AG08396 (cell line): ENCODE results near the gene NFIL3.

Experiments
- DNase-seq: peaks from one replicate; pipeline ENCODE4 v3.0.0; 2012; ENCODE audit warnings: low spot score, mixed read lengths

Gene NFIL3

DNA sequence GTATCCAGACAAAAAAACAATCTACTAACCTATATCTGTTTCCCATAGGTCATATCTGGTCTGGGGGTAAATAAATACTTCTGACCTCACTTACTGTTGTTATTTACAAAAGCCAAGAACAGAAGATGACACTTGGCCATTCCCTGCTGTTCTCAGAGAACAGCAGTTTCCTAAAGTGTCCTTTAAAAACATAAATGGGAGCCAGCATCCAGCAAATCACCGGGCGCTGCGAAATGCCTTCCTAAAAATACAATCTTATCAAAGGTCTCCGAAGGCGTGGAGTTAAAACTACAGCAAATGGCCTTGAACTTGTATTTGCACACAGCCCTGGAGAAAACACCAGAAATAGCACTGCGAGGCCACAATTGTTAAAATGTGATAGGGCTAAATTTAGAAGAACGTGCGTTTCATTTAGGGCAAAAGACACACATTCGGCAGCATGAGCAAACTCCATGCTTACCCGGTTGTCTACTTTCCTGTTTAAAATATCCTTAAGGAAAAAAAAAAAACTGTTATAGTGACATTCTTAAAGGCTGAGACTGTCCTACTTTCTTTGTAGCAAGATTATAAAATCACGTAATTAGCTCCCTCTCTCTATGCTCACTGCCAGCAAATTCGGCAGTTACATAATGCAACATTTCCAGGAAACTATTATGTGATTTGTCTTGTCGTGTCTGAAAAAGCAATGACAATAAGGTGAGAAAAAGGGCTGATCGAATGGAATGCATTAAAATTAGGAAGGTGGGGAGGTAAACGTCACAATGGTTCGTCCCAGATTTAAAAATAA, 1.5 kb downstream of the NFIL3 start:
- peak; percentile 53 for DNase-seq

DNA sequence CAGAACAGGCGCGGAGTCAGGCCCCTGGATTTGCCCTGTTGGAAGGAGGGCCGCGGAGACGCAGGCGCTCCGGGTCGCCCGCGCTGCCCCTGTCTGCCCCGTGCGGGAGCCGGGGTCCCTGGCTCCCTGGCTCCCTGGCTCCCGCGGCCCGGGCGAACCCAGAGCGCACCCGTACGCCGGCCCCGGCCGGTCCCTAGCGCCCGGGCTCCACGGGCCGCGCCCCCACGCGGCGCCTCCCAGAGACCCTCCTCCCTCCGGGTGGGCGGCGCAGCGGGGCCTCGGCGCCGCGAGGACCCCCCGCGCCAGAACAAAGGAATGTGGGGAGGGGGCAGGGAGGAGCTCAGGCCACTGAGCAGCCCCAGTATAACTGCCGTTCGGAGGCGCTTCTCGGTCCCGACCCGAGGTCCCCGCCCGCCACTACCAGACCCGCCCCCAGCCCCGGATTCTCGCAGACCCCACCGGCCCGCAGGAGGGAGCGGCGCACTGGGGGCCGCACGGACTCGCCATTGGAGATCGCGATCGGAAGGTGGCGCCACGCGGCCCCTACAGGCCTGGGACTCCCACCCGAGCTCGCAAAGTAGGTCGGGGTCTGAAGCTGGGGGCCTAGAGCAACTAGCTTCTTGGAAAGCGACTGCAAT, 2.4 kb downstream of the NFIL3 start:
- DNase-seq: peak; percentile 70

GRCh38 chr9:91420501-91421127, 3.0 kb downstream of the NFIL3 start:
- DNase-seq: no peak

GRCh38 chr9:91419222-91420191, 4.1 kb downstream of the NFIL3 start:
- peak; percentile 85 for DNase-seq

GRCh38 chr9:91418215-91418610, 5.4 kb downstream of the NFIL3 start:
- no peak for DNase-seq

DNA sequence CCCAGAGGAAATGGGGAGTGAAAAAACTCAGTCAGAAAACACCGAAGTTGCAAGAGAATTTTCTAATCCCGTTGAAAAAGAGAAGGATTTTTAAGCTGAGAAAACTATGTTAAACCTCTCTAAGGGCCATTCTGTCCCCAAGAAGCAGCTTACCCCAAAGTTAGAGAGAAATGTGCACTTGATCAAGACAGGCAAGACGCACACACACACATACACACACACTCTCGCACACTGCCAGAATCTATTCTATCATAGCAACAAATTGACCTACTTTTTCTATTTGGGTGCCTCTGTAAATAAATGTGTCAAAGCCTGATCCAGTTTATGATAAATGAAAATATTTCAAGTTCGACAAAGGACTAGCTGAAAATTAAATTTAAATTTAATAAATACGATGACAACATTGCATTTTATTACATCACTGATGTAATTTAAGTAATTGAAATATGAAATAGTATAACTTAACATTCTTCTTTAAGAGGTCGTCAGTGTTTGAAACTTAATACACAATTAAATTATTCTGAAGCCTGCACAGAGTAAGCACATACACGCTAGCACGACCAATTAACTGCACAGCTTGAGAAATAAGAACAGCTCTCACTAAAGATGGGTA, 5.9 kb downstream of the NFIL3 start:
- no peak for DNase-seq

GRCh38 chr9:91416096-91416712, 7.4 kb downstream of the NFIL3 start:
- peak; percentile 32 for DNase-seq

- DNase-seq: no peak
Measured at GRCh38 chr9:91415290-91415689, 8.3 kb downstream of the NFIL3 start.

- no peak for DNase-seq
Measured at GRCh38 chr9:91412941-91413340, 10.7 kb downstream of the NFIL3 start.

- no peak for DNase-seq
Measured at GRCh38 chr9:91411096-91411771, 12.4 kb downstream of the NFIL3 start.

DNA sequence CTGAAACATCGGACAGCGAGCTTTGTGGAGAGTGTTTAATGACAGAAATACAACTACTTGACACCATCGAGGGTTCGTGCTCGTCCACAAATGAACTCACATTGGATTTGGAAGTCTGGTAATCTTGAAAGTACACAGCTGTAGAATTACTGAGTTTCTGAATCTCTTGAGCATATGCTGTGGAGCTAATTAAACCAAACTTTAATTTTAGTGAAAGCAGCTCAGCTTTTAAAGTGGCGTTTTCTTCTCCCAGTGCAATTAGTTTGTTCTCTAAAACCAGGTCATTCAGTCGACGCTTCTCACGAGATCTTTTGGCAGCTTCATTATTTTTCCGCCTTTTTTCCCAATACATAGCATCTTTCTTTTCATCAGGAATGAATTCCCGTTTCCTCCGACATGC, 13.5 kb downstream of the NFIL3 start:
- DNase-seq: no peak

DNA sequence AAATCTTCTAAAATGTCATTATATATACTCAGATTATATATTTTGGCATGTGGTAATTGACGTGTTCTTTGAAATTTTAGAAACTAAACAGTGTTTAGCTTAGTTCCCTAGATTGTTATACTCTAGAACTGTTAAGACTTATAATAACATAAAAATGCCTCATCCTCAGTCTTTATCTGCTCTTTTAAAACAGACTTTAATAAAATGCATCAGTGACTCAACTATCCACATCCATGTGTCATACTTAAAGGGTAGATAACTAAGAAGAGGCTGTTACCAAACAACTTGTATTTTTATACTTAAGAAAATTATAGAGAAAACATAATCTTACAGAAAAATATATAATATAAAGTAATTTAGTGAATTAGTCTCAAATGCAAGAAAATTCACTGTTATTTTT, 15.2 kb downstream of the NFIL3 start:
- DNase-seq: no peak

DNA sequence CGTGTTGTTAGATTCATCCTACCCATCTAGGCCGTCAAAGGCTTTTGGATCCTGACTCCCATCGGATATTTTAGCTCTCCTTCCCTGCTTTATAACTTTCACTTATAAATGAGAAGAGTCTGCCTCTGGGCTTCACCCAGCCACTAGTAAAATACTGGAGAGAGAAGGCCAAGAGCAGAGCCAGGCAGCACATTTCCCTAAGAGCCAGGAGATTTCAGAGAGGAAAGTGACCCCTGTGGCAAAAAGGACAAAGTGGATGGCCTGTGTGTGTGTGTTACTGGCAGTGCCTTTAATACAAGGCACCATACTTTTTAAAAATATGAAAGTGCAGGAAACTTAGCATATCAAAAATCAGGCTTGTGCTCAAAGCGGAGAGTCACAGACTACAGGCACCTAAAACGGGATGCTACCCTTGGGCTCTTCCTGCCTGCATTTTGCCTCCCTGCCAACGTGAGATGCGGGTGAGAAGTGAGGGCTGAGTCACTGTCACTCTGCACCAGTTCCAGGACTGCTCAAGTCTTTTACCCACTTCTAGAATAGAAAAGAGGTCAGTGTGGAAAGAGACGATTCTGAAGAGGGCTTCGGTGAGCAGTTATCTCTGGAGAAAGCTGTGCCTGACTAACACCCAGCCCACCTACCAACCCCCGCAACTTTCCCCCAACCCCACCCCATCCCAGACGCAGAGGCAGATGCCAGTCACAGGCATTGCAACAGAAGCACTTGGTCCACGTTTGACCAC, 15.9 kb downstream of the NFIL3 start:
- no peak for DNase-seq

DNA sequence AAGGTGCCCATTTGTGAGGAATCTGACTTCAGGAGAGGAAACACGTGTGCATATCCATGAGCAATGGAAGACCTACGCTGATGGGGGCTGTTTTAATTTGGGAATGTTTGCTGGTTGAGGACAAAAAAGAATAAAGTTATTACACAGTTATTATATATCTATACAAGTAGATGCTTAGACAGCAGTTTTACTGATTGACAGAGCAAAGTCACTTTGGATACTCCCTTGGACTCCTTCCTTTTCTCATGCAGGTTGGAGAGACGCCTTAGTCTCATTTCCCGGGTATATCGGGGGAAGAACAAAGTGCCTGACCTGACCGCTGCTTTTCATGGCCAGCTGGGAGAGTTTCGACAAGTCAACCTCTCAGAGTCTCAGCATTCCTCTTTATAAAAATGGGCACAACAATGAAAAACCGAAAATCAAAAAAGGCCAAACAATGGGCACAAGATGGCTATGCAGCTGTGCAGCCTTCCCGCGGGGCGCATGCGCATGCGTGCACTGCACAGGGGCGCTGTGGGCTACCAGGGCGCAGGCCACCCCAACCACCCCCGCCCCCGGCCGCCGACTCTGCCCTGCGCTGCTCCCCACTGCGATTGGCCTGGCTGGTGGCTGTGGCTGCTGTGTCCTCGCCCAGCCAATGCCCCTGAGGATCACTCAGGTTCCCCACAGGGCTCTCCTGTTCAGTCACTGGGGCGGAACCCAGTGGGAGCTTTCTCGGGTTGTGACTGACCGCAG, 18.1 kb downstream of the NFIL3 start:
- DNase-seq: no peak

- no peak for DNase-seq
Measured at GRCh38 chr9:91403665-91404543, 19.7 kb downstream of the NFIL3 start.

DNA sequence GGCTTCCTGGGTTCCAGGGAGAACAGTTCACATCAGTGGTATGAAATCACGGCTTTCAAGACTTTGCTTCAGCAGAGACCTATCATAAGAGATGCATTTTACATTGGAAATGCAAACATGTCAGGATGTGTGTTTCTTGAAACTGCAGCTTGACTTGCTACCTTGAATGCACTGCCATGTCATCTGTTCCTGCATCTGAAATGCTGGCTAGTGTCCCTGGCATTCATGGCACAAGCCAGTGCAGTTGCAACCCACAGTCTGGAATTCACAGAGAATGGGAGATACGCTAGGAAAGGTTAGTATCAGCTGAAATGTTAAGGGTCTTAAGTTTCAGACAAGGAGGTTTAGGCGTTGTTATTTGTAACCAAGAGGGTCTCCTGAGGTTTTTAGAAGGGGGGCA, 24.7 kb downstream of the NFIL3 start:
- no peak for DNase-seq

- DNase-seq: peak; percentile 68
Measured at GRCh38 chr9:91395553-91396471, 27.8 kb downstream of the NFIL3 start.
